GM12892 (cell line): ENCODE results near the gene KCNMB1.

Experiments used
- POLR2A ChIP-seq: IDR thresholded peaks from 2 replicates; pipeline ENCODE4 v1.6.1; 2011; ENCODE audit warnings: low read depth, low read length, control low read depth
- POLR2AphosphoS5 ChIP-seq: IDR thresholded peaks from 2 replicates; pipeline ENCODE4 v1.6.1; 2011; ENCODE audit warnings: low read depth, low read length, control low read depth
- TAF1 ChIP-seq: IDR thresholded peaks from 2 replicates; pipeline ENCODE4 v1.6.1; 2011; ENCODE audit warnings: low read depth, mild to moderate bottlenecking, control low read depth, low read length, borderline replicate concordance

- TF ChIP-seq POLR2A, result no peak
- TF ChIP-seq POLR2AphosphoS5, result no peak
- no peak for TF ChIP-seq TAF1
Measured at GRCh38 chr5:170348137-170348633, 41.0 kb downstream of the KCNMB1 start.
